Measurements from ENCODE around the gene INO80. TPM values are rescaled to one million over a fixed set of nuclear protein-coding genes. Genes with fewer than 3 reads are reported as not detected.
"Not testable (repeated sequence)": the region's sequence is repeated elsewhere in the genome, so short reads cannot be mapped to it uniquely, and the experiment has no call there.

Gene INO80
- total RNA-seq, 4 donors from 2014 or later: 27.9 to 31.6 (median 28.4) TPM

GRCh38 chr15:40956541-40956982 lies 159.5 kb downstream of the INO80 start:
- DNase-seq (ENCODE audit: low spot score) (no peak), ATAC-seq (ENCODE audit: low FRiP score) (no peak)
- no peak for TF ChIP-seq CTCF (IDR thresholded peaks at IDR 0.05)

- ATAC-seq (ENCODE audit: low FRiP score): no peak
- no peak for DNase-seq (ENCODE audit: low spot score)
- no peak for TF ChIP-seq CTCF (IDR thresholded peaks at IDR 0.05)
Measured at GRCh38 chr15:40955930-40956540, 160.0 kb downstream of the INO80 start.

- ATAC-seq (ENCODE audit: low FRiP score): no peak
- TF ChIP-seq CTCF (IDR thresholded peaks at IDR 0.05): no peak
- DNase-seq (ENCODE audit: low spot score): no peak
Measured at GRCh38 chr15:40955141-40955903, 160.8 kb downstream of the INO80 start.

GRCh38 chr15:40954158-40954848 lies 161.8 kb downstream of the INO80 start:
- not testable (repeated sequence) for DNase-seq (ENCODE audit: low spot score); ATAC-seq (ENCODE audit: low FRiP score)

- no peak for TF ChIP-seq CTCF (IDR thresholded peaks at IDR 0.05)
- no peak for DNase-seq (ENCODE audit: low spot score)
- no peak for ATAC-seq (ENCODE audit: low FRiP score)
Measured at GRCh38 chr15:40953713-40954074, 162.4 kb downstream of the INO80 start.

GRCh38 chr15:40952901-40953712 lies 163.0 kb downstream of the INO80 start, which contains the start of gene CHAC1:
Gene CHAC1 (plus strand): TSS chr15:40953471. CDS start chr15:40953584, 113 bp downstream.
- peak; percentile 79 for DNase-seq (ENCODE audit: low spot score)
- TF ChIP-seq CTCF (IDR thresholded peaks at IDR 0.05): no peak
- ATAC-seq (ENCODE audit: low FRiP score): peak; percentile 88
